Cardiac muscle cell (in vitro differentiated cells and primary cell): ENCODE data around the gene C15orf39. TPM values are rescaled to one million over a fixed set of nuclear protein-coding genes. Genes with fewer than 3 reads are reported as not detected.

Experiments
- DNase-seq, 2 donors: peaks; one replicate each; pipeline versions ENCODE4 v3.0.0 to v3.0.0-alpha.2; 2010 to 2017; ENCODE audit warnings: low read depth in 1 of 2, low spot score in 1 of 2
- H3K27ac ChIP-seq: fragments of 200-600 bp; sonication (generic); 2 replicates; pipeline ENCODE4 v1.5.1; 2016
- H3K27me3 ChIP-seq: fragments of 200-600 bp; sonication (generic); 2 replicates; pipeline ENCODE4 v1.6.0; 2016; ENCODE audit warnings: control low read depth
- H3K36me3 ChIP-seq: fragments of 200-600 bp; sonication (generic); 2 replicates; pipeline ENCODE4 v1.5.1; 2016; ENCODE audit warnings: control low read depth
- H3K4me1 ChIP-seq: fragments of 200-600 bp; sonication (generic); 2 replicates; pipeline ENCODE4 v1.8.1; 2017; ENCODE audit warnings: low read depth, mild to moderate bottlenecking, mixed run types
- H3K4me3 ChIP-seq: fragments of 200-600 bp; sonication (generic); 2 replicates; pipeline ENCODE4 v1.5.1; 2016; ENCODE audit warnings: mild to moderate bottlenecking
- H3K9me3 ChIP-seq: fragments of 200-600 bp; sonication (generic); 2 replicates; pipeline ENCODE4 v1.5.1; 2017; ENCODE audit warnings: low read depth, mild to moderate bottlenecking, control low read depth
- polyA plus RNA-seq: library from polyadenylated mRNA; unstranded; fragments of >200 nt; fragmentation: Nextera tagmentation; extraction: Ambion mirVana; gene quantifications from 2 replicates; pipeline ENCODE4 v1.2.1, GENCODE V29; 2016
- total RNA-seq: library from RNA; depleted of rRNA; stranded (reverse); fragments of >200 nt; gene quantifications from 2 replicates; pipeline ENCODE4 v1.2.3, GENCODE V29; 2016
- TF ChIP-seq, protein P1 (sequence below): IDR thresholded peaks from 2 replicates; pipeline ENCODE4 v1.5.1; 2012; ENCODE audit warnings: low read depth, mild to moderate bottlenecking, low read length

The C15orf39 gene
- total and polyA plus RNA-seq, 2 experiments from 2014 or later = 8.6 to 35.1 TPM

- H3K36me3 ChIP-seq = no peaks in the 10 kb centered on the region
- H3K27me3 ChIP-seq = no peaks in the 10 kb centered on the region
- H3K27ac ChIP-seq = no peak overlapping the region
- DNase-seq = peak; percentile 88 to 91
- H3K4me3 ChIP-seq = no peak overlapping the region
- H3K4me1 ChIP-seq = peaks cover 23% of the 10 kb centered on the region
- TF ChIP-seq, protein P1, sequence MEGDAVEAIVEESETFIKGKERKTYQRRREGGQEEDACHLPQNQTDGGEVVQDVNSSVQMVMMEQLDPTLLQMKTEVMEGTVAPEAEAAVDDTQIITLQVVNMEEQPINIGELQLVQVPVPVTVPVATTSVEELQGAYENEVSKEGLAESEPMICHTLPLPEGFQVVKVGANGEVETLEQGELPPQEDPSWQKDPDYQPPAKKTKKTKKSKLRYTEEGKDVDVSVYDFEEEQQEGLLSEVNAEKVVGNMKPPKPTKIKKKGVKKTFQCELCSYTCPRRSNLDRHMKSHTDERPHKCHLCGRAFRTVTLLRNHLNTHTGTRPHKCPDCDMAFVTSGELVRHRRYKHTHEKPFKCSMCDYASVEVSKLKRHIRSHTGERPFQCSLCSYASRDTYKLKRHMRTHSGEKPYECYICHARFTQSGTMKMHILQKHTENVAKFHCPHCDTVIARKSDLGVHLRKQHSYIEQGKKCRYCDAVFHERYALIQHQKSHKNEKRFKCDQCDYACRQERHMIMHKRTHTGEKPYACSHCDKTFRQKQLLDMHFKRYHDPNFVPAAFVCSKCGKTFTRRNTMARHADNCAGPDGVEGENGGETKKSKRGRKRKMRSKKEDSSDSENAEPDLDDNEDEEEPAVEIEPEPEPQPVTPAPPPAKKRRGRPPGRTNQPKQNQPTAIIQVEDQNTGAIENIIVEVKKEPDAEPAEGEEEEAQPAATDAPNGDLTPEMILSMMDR = peak; percentile 97
- H3K9me3 ChIP-seq = no peaks in the 10 kb centered on the region
Observed at GRCh38 chr15:75204340-75205063, 2.8 kb downstream of the C15orf39 start.

- Histone ChIP-seq H3K9me3 (no peaks in the 10 kb centered on the region), H3K27me3 (no peaks in the 10 kb centered on the region), H3K4me3 (no peak overlapping the region), H3K4me1 (peaks cover 18% of the 10 kb centered on the region), H3K36me3 (peaks cover 4% of the 10 kb centered on the region), H3K27ac (no peak overlapping the region)
- no peak for DNase-seq
- TF ChIP-seq, protein P1 = no peak
Observed at GRCh38 chr15:75205064-75205395, 3.3 kb downstream of the C15orf39 start.

- no peak overlapping the region for H3K4me3 ChIP-seq
- H3K27ac ChIP-seq = no peak overlapping the region
- H3K4me1 ChIP-seq = peaks cover 8% of the 10 kb centered on the region
- TF ChIP-seq, protein P1 = no peak
- no peaks in the 10 kb centered on the region for H3K9me3 ChIP-seq
- H3K36me3 ChIP-seq = peaks cover 4% of the 10 kb centered on the region
- no peak for DNase-seq
- H3K27me3 ChIP-seq = no peaks in the 10 kb centered on the region
Observed at GRCh38 chr15:75206006-75206405, 4.3 kb downstream of the C15orf39 start.

- Histone ChIP-seq H3K27ac (no peak overlapping the region), H3K36me3 (peaks cover 9% of the 10 kb centered on the region), H3K9me3 (no peaks in the 10 kb centered on the region), H3K27me3 (no peaks in the 10 kb centered on the region), H3K4me3 (no peak overlapping the region), H3K4me1 (peaks cover 5% of the 10 kb centered on the region)
- no peak for DNase-seq
- TF ChIP-seq, protein P1 = no peak
Observed at GRCh38 chr15:75206803-75207617, 5.3 kb downstream of the C15orf39 start.

DNA sequence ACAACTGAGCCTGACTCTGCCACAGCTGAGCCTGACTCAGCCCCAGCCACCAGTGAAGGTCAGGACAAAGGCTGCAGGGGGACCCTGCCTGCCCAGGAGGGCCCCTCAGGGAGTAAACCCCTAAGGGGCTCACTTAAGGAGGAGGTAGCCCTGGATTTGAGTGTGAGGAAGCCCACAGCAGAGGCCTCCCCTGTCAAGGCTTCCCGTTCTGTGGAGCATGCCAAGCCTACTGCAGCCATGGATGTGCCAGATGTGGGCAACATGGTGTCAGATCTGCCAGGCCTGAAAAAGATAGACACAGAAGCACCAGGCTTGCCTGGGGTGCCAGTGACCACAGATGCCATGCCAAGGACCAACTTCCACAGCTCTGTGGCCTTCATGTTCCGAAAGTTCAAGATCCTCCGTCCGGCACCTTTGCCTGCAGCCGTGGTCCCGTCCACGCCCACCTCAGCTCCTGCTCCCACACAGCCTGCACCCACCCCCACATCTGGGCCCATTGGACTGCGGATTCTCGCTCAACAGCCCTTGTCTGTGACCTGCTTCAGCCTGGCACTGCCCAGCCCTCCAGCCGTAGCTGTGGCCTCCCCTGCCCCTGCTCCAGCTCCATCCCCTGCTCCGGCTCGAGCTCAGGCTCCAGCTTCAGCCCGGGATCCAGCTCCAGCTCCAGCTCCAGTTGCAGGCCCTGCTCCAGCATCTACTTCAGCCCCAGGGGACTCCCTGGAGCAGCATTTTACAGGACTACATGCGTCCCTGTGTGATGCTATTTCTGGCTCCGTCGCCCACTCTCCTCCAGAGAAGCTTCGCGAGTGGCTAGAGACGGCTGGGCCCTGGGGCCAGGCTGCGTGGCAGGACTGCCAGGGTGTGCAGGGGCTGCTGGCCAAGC is 6.2 kb downstream of the C15orf39 start:
- peaks cover 11% of the 10 kb centered on the region for H3K36me3 ChIP-seq
- no peaks in the 10 kb centered on the region for H3K27me3 ChIP-seq
- no peak overlapping the region for H3K27ac ChIP-seq
- peaks cover 5% of the 10 kb centered on the region for H3K4me1 ChIP-seq
- TF ChIP-seq, protein P1 = no peak
- H3K9me3 ChIP-seq = no peaks in the 10 kb centered on the region
- no peak for DNase-seq
- no peak overlapping the region for H3K4me3 ChIP-seq
